ENCODE data around the gene VSX2. TPM values are rescaled to one million over a fixed set of nuclear protein-coding genes. Genes with fewer than 3 reads are reported as not detected.

VSX2 gene
- total and polyA plus RNA-seq, 2 experiments from 2014 or later = 0.49 to 0.52 TPM

- Histone ChIP-seq H2AFZ (no peak overlapping the region), H3K79me2 (replicated peaks; ENCODE audit: insufficient read depth) (peaks cover 13% of the 10 kb centered on the region), H3K27me3 (ENCODE audit: insufficient read depth) (no peaks in the 10 kb centered on the region), H3K27ac (ENCODE audit: low read depth) (no peak overlapping the region), H3F3A (replicated peaks; ENCODE audit: low read depth) (peaks cover 22% of the 10 kb centered on the region; the same call in 1 of the 2 replicates), H3K4me1 (ENCODE audit: insufficient read depth) (0 out of 2 replicates have a peak, but pooled peaks cover 4% of the 10 kb centered on the region), H3K36me3 (ENCODE audit: insufficient read depth) (peaks cover 39% of the 10 kb centered on the region), H3K9me2 (ENCODE audit: insufficient read depth) (no peaks in the 10 kb centered on the region), H3K4me3 (no peak overlapping the region), H4K20me1 (replicated peaks; ENCODE audit: insufficient read depth) (peaks cover 25% of the 10 kb centered on the region), H3K4me2 (no peak overlapping the region)
- peaks cover 7% of the 10 kb centered on the region for H3K4me1 Mint-ChIP-seq
- DNase-seq (ENCODE audit: low spot score) (no peak), ATAC-seq (no peak)
- TF ChIP-seq ETS1 (IDR thresholded peaks at IDR 0.05) (no peak), STAT1 (IDR thresholded peaks at IDR 0.05; ENCODE audit: unreplicated experiment) (no peak), CREB1 (CRISPR knock-in tag; IDR thresholded peaks at IDR 0.05; ENCODE audit: low read depth) (no peak), JUNB (IDR thresholded peaks at IDR 0.05; ENCODE audit: unreplicated experiment) (no peak), NANOG (IDR thresholded peaks at IDR 0.05; ENCODE audit: borderline replicate concordance) (no peak), EZH2phosphoT487 (IDR thresholded peaks at IDR 0.05; ENCODE audit: unreplicated experiment) (no peak)
- peaks cover 4% of the 10 kb centered on the region for H3K27me3 Mint-ChIP-seq (ENCODE audit: insufficient read depth, low read depth, poor library complexity)
- H3K36me3 Mint-ChIP-seq (ENCODE audit: low read depth) = peaks cover 86% of the 10 kb centered on the region
- no peaks in the 10 kb centered on the region for H3K9me3 Mint-ChIP-seq
- no peak overlapping the region for H3K4me3 Mint-ChIP-seq
- H3K27ac Mint-ChIP-seq = no peak overlapping the region
Measured at GRCh38 chr14:74289801-74290200, 50.6 kb downstream of the VSX2 start.

- peak; percentile 47 to 57 for TF ChIP-seq CTCF (conservative IDR thresholded peaks at IDR 0.05; ENCODE audit: low read depth in 2 of 2)
- no peak for TF ChIP-seq ETS1 (IDR thresholded peaks at IDR 0.05)
- Mint-ChIP-seq H3K36me3 (ENCODE audit: low read depth) (peaks cover 84% of the 10 kb centered on the region), H3K9me3 (no peaks in the 10 kb centered on the region), H3K27me3 (ENCODE audit: insufficient read depth, low read depth, poor library complexity) (peaks cover 4% of the 10 kb centered on the region), H3K27ac (no peak overlapping the region), H3K4me3 (no peak overlapping the region), H3K4me1 (peaks cover 8% of the 10 kb centered on the region)
- H4K20me1 ChIP-seq (replicated peaks; ENCODE audit: insufficient read depth) = peaks cover 24% of the 10 kb centered on the region
- H3K79me2 ChIP-seq (replicated peaks; ENCODE audit: insufficient read depth) = peaks cover 13% of the 10 kb centered on the region
- H3K4me3 ChIP-seq = no peak overlapping the region
- ATAC-seq = peak; percentile 21; the same call in 2 of the 3 replicates
- peak; percentile 64 for DNase-seq (ENCODE audit: low spot score)
- H2AFZ ChIP-seq = no peak overlapping the region
- peaks cover 35% of the 10 kb centered on the region for H3K36me3 ChIP-seq (ENCODE audit: insufficient read depth)
- H3K4me1 ChIP-seq (ENCODE audit: insufficient read depth) = 0 out of 2 replicates have a peak, but pooled peaks cover 4% of the 10 kb centered on the region
- no peak overlapping the region for H3K27ac ChIP-seq (ENCODE audit: low read depth)
- no peaks in the 10 kb centered on the region for H3K27me3 ChIP-seq (ENCODE audit: insufficient read depth)
- H3K9me2 ChIP-seq (ENCODE audit: insufficient read depth) = no peaks in the 10 kb centered on the region
- H3F3A ChIP-seq (replicated peaks; ENCODE audit: low read depth) = peaks cover 26% of the 10 kb centered on the region; the same call in 1 of the 2 replicates
- no peak overlapping the region for H3K4me2 ChIP-seq
Measured at GRCh38 chr14:74290415-74290814, 51.2 kb downstream of the VSX2 start.
